Lower leg skin (tissue), 3 donors: ENCODE data around the gene TCEANC2.

Experiments
- CTCF ChIP-seq, 3 donors: fragments of 450-650 bp; IDR thresholded peaks; one replicate each; pipeline ENCODE4 v1.5.1; 2016; ENCODE audit warnings: antibody characterized with exemption in 3 of 3, mild to moderate bottlenecking in 3 of 3, moderate library complexity in 2 of 3
- POLR2A ChIP-seq, 2 donors: fragments of 450-650 bp; IDR thresholded peaks; one replicate each; pipeline ENCODE4 v1.6.1; 2016 to 2017; ENCODE audit warnings: antibody characterized with exemption in 2 of 2, mild to moderate bottlenecking in 1 of 2, moderate library complexity in 1 of 2

- no peak for TF ChIP-seq CTCF (IDR thresholded peaks at IDR 0.05)
- TF ChIP-seq POLR2A (IDR thresholded peaks at IDR 0.05): no peak
Measured at GRCh38 chr1:54012008-54012325, 41.4 kb upstream of the TCEANC2 start.
